Right lobe of liver (tissue), 4 donors: ENCODE measurements around the gene SERINC2.

Source experiments
- CTCF ChIP-seq, 4 donors: fragments of 200-600 bp in 3 of 4; fragments of 450-650 bp in 1 of 4; IDR thresholded peaks; one replicate each; pipeline versions ENCODE4 v1.5.1 to v1.8.0; 2016 to 2022; ENCODE audit warnings: antibody characterized with exemption in 4 of 4, mild to moderate bottlenecking in 2 of 4
- POLR2A ChIP-seq: fragments of 450-650 bp; IDR thresholded peaks from one replicate; pipeline ENCODE4 v1.6.1; 2017; ENCODE audit warnings: antibody characterized with exemption, mild to moderate bottlenecking
- donor health status: DM: no; HTN: no; CAD: no.
- donor health status: DM: no; HTN: no; CAD: no.
- donor health status: DM: no; HTN: yes; CAD: no.

DNA sequence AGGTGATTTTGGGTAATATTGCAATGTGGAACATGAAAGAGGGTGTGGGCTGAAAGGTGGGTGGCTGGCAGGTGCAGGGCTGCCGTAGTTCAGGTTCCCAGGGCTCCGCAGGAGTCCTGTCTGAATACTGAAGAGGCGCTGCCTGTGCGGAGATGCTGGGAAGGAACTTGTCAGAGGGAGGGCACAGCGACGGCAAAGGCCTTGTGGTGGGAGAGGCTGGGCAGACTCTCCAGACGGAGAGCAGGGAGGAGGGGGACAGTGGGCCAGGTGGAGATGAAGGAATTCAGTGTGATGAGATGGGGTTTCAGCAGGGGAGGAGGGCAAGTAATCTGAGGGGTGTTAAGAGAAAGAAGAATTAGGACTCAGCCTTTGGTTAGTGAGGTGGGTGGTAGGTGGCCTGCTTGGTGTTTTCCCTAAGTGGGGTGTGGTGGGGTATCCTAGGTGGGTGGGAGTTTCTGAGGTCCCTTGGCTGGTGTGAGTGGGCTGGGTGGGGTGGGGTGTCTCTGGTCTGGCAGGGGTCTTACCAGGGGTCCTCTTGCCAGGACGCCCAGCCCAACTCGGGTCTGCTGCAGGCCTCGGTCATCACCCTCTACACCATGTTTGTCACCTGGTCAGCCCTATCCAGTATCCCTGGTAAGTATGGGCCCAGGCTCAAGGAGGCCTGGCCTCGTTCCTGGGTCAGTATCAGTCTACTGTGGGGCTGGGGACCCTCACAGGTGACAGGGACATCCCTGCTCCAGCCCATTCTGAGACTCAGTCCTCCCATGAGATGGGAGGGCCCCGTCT is 15.6 kb downstream of the SERINC2 start:
- no peak for TF ChIP-seq CTCF (IDR thresholded peaks at IDR 0.05)
- no peak for TF ChIP-seq POLR2A
